ENCODE data around the gene SEC23A. TPM values are rescaled to one million over a fixed set of nuclear protein-coding genes. Genes with fewer than 3 reads are reported as not detected.
"Not testable (repeated sequence)": the region's sequence is repeated elsewhere in the genome, so short reads cannot be mapped to it uniquely, and the experiment has no call there.

Gene SEC23A
- total RNA-seq, 1 experiment from 2014 or later = 108 TPM

- H3K4me1 ChIP-seq = peaks cover 17% of the 10 kb centered on the region
- H3K36me3 ChIP-seq (ENCODE audit: control insufficient read depth, insufficient read depth, low read length) = no peaks in the 10 kb centered on the region
- no peaks in the 10 kb centered on the region for H3K27me3 ChIP-seq (replicated peaks; ENCODE audit: control insufficient read depth, insufficient read depth, low read length)
- POLR2A ChIA-PET = interaction anchor here (0.7 kb wide), 1 partner anchor 34 kb away, joined by 3 read pairs; no protein-coding TSS in a partner anchor
- H3K36me3 Mint-ChIP-seq (ENCODE audit: insufficient read depth, unreplicated experiment) = peaks cover 76% of the 10 kb centered on the region
- no peaks in the 10 kb centered on the region for H3K27me3 Mint-ChIP-seq (ENCODE audit: insufficient read depth, unreplicated experiment)
- H3K27ac Mint-ChIP-seq (ENCODE audit: unreplicated experiment) = no peak overlapping the region
- DNase-seq = no peak
- no TSS peak for BruUV-seq (replicated peaks)
- no peak for TF ChIP-seq CTCF (IDR thresholded peaks at IDR 0.05; ENCODE audit: insufficient read depth in 1 of 2, low read depth in 1 of 2, low read length in 1 of 2, severe bottlenecking in 1 of 2, unreplicated experiment in 1 of 2)
- CTCF ChIA-PET = no interaction called here
- no peaks in the 10 kb centered on the region for H3K9me3 ChIP-seq
- no peak overlapping the region for H3K4me3 ChIP-seq (ENCODE audit: low read depth, low read length)
- H3K4me3 Mint-ChIP-seq (ENCODE audit: unreplicated experiment) = no peak overlapping the region
- no peaks in the 10 kb centered on the region for H3K9me3 Mint-ChIP-seq (ENCODE audit: unreplicated experiment)
- H3K4me1 Mint-ChIP-seq (ENCODE audit: low read depth, unreplicated experiment) = peaks cover 14% of the 10 kb centered on the region
- intact Hi-C loops (cut with micrococcal nuclease; ENCODE audit: unreplicated experiment) = no loop called here
These were observed 33.1 kb downstream of the SEC23A start for GRCh38 chr14:39069923-39070322.

- intact Hi-C loops (cut with micrococcal nuclease; ENCODE audit: unreplicated experiment); BruUV-seq (replicated peaks); H3K4me3 ChIP-seq (ENCODE audit: low read depth, low read length); H3K9me3 ChIP-seq; H3K27ac Mint-ChIP-seq (ENCODE audit: unreplicated experiment); H3K9me3 Mint-ChIP-seq (ENCODE audit: unreplicated experiment); H3K27me3 ChIP-seq (replicated peaks; ENCODE audit: control insufficient read depth, insufficient read depth, low read length); H3K36me3 ChIP-seq (ENCODE audit: control insufficient read depth, insufficient read depth, low read length); CTCF ChIA-PET; H3K27me3 Mint-ChIP-seq (ENCODE audit: insufficient read depth, unreplicated experiment); H3K4me3 Mint-ChIP-seq (ENCODE audit: unreplicated experiment); DNase-seq: not testable (repeated sequence)
- Mint-ChIP-seq H3K4me1 (ENCODE audit: low read depth, unreplicated experiment) (peaks cover 14% of the 10 kb centered on the region), H3K36me3 (ENCODE audit: insufficient read depth, unreplicated experiment) (peaks cover 78% of the 10 kb centered on the region)
- peaks cover 17% of the 10 kb centered on the region for H3K4me1 ChIP-seq
- POLR2A ChIA-PET = interaction anchor here (0.7 kb wide), 1 partner anchor 34 kb away, joined by 3 read pairs; no protein-coding TSS in a partner anchor
These were observed 33.7 kb downstream of the SEC23A start for GRCh38 chr14:39069169-39069805.

- H3K9me3 Mint-ChIP-seq (ENCODE audit: unreplicated experiment) = peaks cover 15% of the 10 kb centered on the region
- Histone ChIP-seq H3K27me3 (replicated peaks; ENCODE audit: control insufficient read depth, insufficient read depth, low read length) (no peaks in the 10 kb centered on the region), H3K4me3 (ENCODE audit: low read depth, low read length) (no peak overlapping the region), H3K36me3 (ENCODE audit: control insufficient read depth, insufficient read depth, low read length) (peaks cover 4% of the 10 kb centered on the region), H3K4me1 (no peaks in the 10 kb centered on the region), H3K9me3 (peaks cover 15% of the 10 kb centered on the region)
- ChIA-PET CTCF (no interaction called here), POLR2A (no interaction called here)
- no peak overlapping the region for H3K27ac Mint-ChIP-seq (ENCODE audit: unreplicated experiment)
- intact Hi-C loops (cut with micrococcal nuclease; ENCODE audit: unreplicated experiment) = no loop called here
- BruUV-seq (replicated peaks) = no TSS peak
- no peak for DNase-seq
- no peaks in the 10 kb centered on the region for H3K4me1 Mint-ChIP-seq (ENCODE audit: low read depth, unreplicated experiment)
- peaks cover 91% of the 10 kb centered on the region for H3K36me3 Mint-ChIP-seq (ENCODE audit: insufficient read depth, unreplicated experiment)
- no peak overlapping the region for H3K4me3 Mint-ChIP-seq (ENCODE audit: unreplicated experiment)
- H3K27me3 Mint-ChIP-seq (ENCODE audit: insufficient read depth, unreplicated experiment) = no peaks in the 10 kb centered on the region
- TF ChIP-seq CTCF (IDR thresholded peaks at IDR 0.05; ENCODE audit: insufficient read depth in 1 of 2, low read depth in 1 of 2, low read length in 1 of 2, severe bottlenecking in 1 of 2, unreplicated experiment in 1 of 2) = no peak
These were observed 42.1 kb downstream of the SEC23A start for GRCh38 chr14:39060818-39061437.
